Liver (tissue), 9 donors: ENCODE results near the gene OR6B1. TPM values are rescaled to one million over a fixed set of nuclear protein-coding genes. Genes with fewer than 3 reads are reported as not detected.

Source experiments
- DNase-seq: peaks from one replicate; pipeline ENCODE4 v3.0.0-alpha.2; 2017; ENCODE audit warnings: low spot score
- H3K27ac ChIP-seq, 2 donors: one replicate each; pipeline ENCODE4 v1.7.0; 2013; ENCODE audit warnings: inconsistent platforms in 2 of 2, low read length in 2 of 2, control low read depth in 1 of 2, low read depth in 1 of 2, mild to moderate bottlenecking in 1 of 2
- H3K27me3 ChIP-seq, 4 donors: one replicate each; pipeline versions ENCODE4 v1.6.1 to v1.7.0; 2013; ENCODE audit warnings: low read length in 3 of 4, inconsistent platforms in 1 of 4, mild to moderate bottlenecking in 1 of 4, moderate library complexity in 1 of 4; ENCODE audit not compliant: control insufficient read depth in 4 of 4, insufficient read depth in 4 of 4
- H3K36me3 ChIP-seq, 4 donors: one replicate each; pipeline versions ENCODE4 v1.6.1 to v1.7.0; 2013; ENCODE audit warnings: low read length in 3 of 4, mild to moderate bottlenecking in 3 of 4, low read depth in 1 of 4, moderate library complexity in 1 of 4; ENCODE audit not compliant: control insufficient read depth in 4 of 4, insufficient read depth in 3 of 4
- H3K4me1 ChIP-seq, 4 donors: one replicate each; pipeline versions ENCODE4 v1.6.1 to v1.7.0; 2013; ENCODE audit warnings: low read length in 3 of 4, mild to moderate bottlenecking in 3 of 4, moderate library complexity in 1 of 4; ENCODE audit not compliant: control insufficient read depth in 4 of 4, insufficient read depth in 4 of 4
- H3K4me3 ChIP-seq, 3 donors: one replicate each; pipeline versions ENCODE4 v1.6.1 to v1.7.0; 2013; ENCODE audit warnings: low read length in 3 of 3, control low read depth in 1 of 3, low read depth in 1 of 3, mild to moderate bottlenecking in 1 of 3
- H3K9ac ChIP-seq, 2 donors: one replicate each; pipeline ENCODE4 v1.7.0; 2013; ENCODE audit warnings: low read length in 2 of 2, mild to moderate bottlenecking in 2 of 2, moderate library complexity in 2 of 2, control low read depth in 1 of 2, low read depth in 1 of 2
- H3K9me3 ChIP-seq, 4 donors: one replicate each; pipeline versions ENCODE4 v1.6.1 to v1.7.0; 2013; ENCODE audit warnings: low read length in 3 of 4; ENCODE audit not compliant: control insufficient read depth in 4 of 4
- EGR1 ChIP-seq, 2 donors: IDR thresholded peaks; 2 replicates each; pipeline ENCODE4 v1.6.1; 2016 to 2018; ENCODE audit warnings: antibody characterized with exemption in 2 of 2, low read depth in 2 of 2
- FOXA1 ChIP-seq: IDR thresholded peaks from 2 replicates; pipeline ENCODE4 v1.6.1; 2016; ENCODE audit warnings: antibody characterized with exemption
- FOXA2 ChIP-seq: IDR thresholded peaks from 2 replicates; pipeline ENCODE4 v1.6.1; 2016; ENCODE audit warnings: antibody characterized with exemption
- GABPA ChIP-seq, 2 donors: IDR thresholded peaks in 1 of 2; conservative IDR thresholded peaks in 1 of 2; 2 replicates each; pipeline ENCODE4 v1.6.1; 2016; ENCODE audit warnings: antibody characterized with exemption in 2 of 2, mild to moderate bottlenecking in 1 of 2, moderate library complexity in 1 of 2
- HNF4A ChIP-seq, 2 donors: conservative IDR thresholded peaks; 2 replicates each; pipeline ENCODE4 v1.6.1; 2016; ENCODE audit warnings: antibody characterized with exemption in 2 of 2, mild to moderate bottlenecking in 2 of 2
- HNF4G ChIP-seq: IDR thresholded peaks from 2 replicates; pipeline ENCODE4 v1.6.1; 2016; ENCODE audit warnings: antibody characterized with exemption
- JUND ChIP-seq, 2 donors: IDR thresholded peaks; 2 replicates each; pipeline ENCODE4 v1.6.1; 2016; ENCODE audit warnings: antibody characterized with exemption in 2 of 2
- NR2F2 ChIP-seq: IDR thresholded peaks from 2 replicates; pipeline ENCODE4 v1.6.1; 2016; ENCODE audit warnings: antibody characterized with exemption
- RAD21 ChIP-seq, 2 donors: IDR thresholded peaks; 2 replicates each; pipeline ENCODE4 v1.6.1; 2016; ENCODE audit warnings: antibody characterized with exemption in 2 of 2, mild to moderate bottlenecking in 2 of 2
- SP1 ChIP-seq: IDR thresholded peaks from 2 replicates; pipeline ENCODE4 v1.6.1; 2018; ENCODE audit warnings: antibody characterized with exemption, mild to moderate bottlenecking
- TAF1 ChIP-seq: conservative IDR thresholded peaks from 2 replicates; pipeline ENCODE4 v1.6.1; 2016; ENCODE audit warnings: antibody characterized with exemption, mild to moderate bottlenecking
- YY1 ChIP-seq: IDR thresholded peaks from 2 replicates; pipeline ENCODE4 v1.6.1; 2016; ENCODE audit warnings: antibody characterized with exemption, mild to moderate bottlenecking
- polyA plus RNA-seq, 2 donors: library from polyadenylated mRNA; stranded (reverse) in 1 of 2; unstranded in 1 of 2; fragments of 200-250 nt in 1 of 2; fragments of >200 nt in 1 of 2; fragmentation: Nextera tagmentation in 1 of 2; extraction: Ambion mirVana in 1 of 2; gene quantifications; one replicate each; pipeline versions ENCODE4 v1.2.1 to v1.2.3, GENCODE V29; 2013 to 2015
- total RNA-seq, 2 donors: library from RNA; depleted of rRNA; stranded (reverse); fragments of >200 nt; gene quantifications; one replicate each; pipeline ENCODE4 v1.2.3, GENCODE V29; 2014
- TF ChIP-seq, protein P1 (sequence below): IDR thresholded peaks from 2 replicates; pipeline ENCODE4 v1.6.1; 2016; ENCODE audit warnings: antibody characterized with exemption
- TF ChIP-seq, protein P2 (sequence below): IDR thresholded peaks from 2 replicates; pipeline ENCODE4 v1.6.1; 2016; ENCODE audit warnings: antibody characterized with exemption
- TF ChIP-seq, protein P3 (sequence below): fragments of 150-350 bp; IDR thresholded peaks from 2 replicates; pipeline ENCODE4 v1.5.1; 2017; ENCODE audit warnings: improper control_type of control experiment, low read depth, low read length; ENCODE audit not compliant: missing input control
- TF ChIP-seq, protein P4 (sequence below): IDR thresholded peaks from 2 replicates; pipeline ENCODE4 v1.6.1; 2016; ENCODE audit warnings: antibody characterized with exemption
- TF ChIP-seq, protein P5 (sequence below): IDR thresholded peaks from 2 replicates; pipeline ENCODE4 v1.6.1; 2016; ENCODE audit warnings: antibody characterized with exemption, mild to moderate bottlenecking
- donor health status: healthy.
- donor health status: healthy.
- donor health status: healthy.
- donor health status: healthy.
- donor health status: healthy.

Gene OR6B1
- total and polyA plus RNA-seq, 4 donors = 0.05 TPM; not detected in 3

DNA sequence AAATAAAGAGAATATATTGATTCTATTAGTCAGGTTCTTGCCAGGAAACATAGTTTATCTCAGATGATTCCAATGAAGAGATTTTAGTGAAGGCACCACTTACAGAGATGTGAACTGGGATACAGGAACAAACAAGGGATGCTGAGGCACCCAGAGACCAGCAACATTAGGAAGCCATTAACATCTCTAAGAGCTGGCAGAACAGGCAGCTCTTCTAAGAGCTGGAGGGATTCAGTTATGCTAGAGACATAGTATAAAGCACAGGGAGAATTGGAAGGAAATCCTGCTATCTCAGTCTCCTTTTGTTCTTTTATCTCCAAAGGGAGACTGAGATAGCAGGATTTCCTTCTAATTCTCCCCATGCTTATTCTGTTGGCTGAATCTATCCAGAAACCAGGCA is 22.0 kb downstream of the OR6B1 start:
- no peak for DNase-seq
- TF ChIP-seq, protein P1, sequence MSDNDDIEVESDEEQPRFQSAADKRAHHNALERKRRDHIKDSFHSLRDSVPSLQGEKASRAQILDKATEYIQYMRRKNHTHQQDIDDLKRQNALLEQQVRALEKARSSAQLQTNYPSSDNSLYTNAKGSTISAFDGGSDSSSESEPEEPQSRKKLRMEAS = no peak
- TF ChIP-seq YY1 (no peak), RAD21 (IDR thresholded peaks at IDR 0.05) (no peak), JUND (IDR thresholded peaks at IDR 0.05) (no peak), FOXA1 (no peak), HNF4A (conservative IDR thresholded peaks at IDR 0.05) (no peak), FOXA2 (no peak), EGR1 (IDR thresholded peaks at IDR 0.05; ENCODE audit: low read depth in 2 of 2) (no peak), HNF4G (no peak), GABPA (IDR thresholded peaks at IDR 0.05 in 1 of 2, conservative IDR thresholded peaks at IDR 0.05 in 1 of 2) (no peak), SP1 (no peak), TAF1 (no peak), NR2F2 (no peak)
- TF ChIP-seq, protein P2, sequence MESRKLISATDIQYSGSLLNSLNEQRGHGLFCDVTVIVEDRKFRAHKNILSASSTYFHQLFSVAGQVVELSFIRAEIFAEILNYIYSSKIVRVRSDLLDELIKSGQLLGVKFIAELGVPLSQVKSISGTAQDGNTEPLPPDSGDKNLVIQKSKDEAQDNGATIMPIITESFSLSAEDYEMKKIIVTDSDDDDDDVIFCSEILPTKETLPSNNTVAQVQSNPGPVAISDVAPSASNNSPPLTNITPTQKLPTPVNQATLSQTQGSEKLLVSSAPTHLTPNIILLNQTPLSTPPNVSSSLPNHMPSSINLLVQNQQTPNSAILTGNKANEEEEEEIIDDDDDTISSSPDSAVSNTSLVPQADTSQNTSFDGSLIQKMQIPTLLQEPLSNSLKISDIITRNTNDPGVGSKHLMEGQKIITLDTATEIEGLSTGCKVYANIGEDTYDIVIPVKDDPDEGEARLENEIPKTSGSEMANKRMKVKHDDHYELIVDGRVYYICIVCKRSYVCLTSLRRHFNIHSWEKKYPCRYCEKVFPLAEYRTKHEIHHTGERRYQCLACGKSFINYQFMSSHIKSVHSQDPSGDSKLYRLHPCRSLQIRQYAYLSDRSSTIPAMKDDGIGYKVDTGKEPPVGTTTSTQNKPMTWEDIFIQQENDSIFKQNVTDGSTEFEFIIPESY = no peak
- TF ChIP-seq, protein P3, sequence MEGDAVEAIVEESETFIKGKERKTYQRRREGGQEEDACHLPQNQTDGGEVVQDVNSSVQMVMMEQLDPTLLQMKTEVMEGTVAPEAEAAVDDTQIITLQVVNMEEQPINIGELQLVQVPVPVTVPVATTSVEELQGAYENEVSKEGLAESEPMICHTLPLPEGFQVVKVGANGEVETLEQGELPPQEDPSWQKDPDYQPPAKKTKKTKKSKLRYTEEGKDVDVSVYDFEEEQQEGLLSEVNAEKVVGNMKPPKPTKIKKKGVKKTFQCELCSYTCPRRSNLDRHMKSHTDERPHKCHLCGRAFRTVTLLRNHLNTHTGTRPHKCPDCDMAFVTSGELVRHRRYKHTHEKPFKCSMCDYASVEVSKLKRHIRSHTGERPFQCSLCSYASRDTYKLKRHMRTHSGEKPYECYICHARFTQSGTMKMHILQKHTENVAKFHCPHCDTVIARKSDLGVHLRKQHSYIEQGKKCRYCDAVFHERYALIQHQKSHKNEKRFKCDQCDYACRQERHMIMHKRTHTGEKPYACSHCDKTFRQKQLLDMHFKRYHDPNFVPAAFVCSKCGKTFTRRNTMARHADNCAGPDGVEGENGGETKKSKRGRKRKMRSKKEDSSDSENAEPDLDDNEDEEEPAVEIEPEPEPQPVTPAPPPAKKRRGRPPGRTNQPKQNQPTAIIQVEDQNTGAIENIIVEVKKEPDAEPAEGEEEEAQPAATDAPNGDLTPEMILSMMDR = no peak
- TF ChIP-seq, protein P4, sequence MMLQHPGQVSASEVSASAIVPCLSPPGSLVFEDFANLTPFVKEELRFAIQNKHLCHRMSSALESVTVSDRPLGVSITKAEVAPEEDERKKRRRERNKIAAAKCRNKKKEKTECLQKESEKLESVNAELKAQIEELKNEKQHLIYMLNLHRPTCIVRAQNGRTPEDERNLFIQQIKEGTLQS = no peak
- TF ChIP-seq, protein P5, sequence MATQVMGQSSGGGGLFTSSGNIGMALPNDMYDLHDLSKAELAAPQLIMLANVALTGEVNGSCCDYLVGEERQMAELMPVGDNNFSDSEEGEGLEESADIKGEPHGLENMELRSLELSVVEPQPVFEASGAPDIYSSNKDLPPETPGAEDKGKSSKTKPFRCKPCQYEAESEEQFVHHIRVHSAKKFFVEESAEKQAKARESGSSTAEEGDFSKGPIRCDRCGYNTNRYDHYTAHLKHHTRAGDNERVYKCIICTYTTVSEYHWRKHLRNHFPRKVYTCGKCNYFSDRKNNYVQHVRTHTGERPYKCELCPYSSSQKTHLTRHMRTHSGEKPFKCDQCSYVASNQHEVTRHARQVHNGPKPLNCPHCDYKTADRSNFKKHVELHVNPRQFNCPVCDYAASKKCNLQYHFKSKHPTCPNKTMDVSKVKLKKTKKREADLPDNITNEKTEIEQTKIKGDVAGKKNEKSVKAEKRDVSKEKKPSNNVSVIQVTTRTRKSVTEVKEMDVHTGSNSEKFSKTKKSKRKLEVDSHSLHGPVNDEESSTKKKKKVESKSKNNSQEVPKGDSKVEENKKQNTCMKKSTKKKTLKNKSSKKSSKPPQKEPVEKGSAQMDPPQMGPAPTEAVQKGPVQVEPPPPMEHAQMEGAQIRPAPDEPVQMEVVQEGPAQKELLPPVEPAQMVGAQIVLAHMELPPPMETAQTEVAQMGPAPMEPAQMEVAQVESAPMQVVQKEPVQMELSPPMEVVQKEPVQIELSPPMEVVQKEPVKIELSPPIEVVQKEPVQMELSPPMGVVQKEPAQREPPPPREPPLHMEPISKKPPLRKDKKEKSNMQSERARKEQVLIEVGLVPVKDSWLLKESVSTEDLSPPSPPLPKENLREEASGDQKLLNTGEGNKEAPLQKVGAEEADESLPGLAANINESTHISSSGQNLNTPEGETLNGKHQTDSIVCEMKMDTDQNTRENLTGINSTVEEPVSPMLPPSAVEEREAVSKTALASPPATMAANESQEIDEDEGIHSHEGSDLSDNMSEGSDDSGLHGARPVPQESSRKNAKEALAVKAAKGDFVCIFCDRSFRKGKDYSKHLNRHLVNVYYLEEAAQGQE = no peak
- no peaks in the 10 kb centered on the region for H3K4me1 ChIP-seq
- H3K9me3 ChIP-seq = no peaks in the 10 kb centered on the region
- H3K27me3 ChIP-seq = no peaks in the 10 kb centered on the region
- no peak overlapping the region for H3K9ac ChIP-seq
- H3K4me3 ChIP-seq = no peak overlapping the region
- no peaks in the 10 kb centered on the region for H3K36me3 ChIP-seq
- H3K27ac ChIP-seq = no peak overlapping the region
